ENCODE measurements around the gene SIX3.
A peak's percentile ranks its signal among the peaks of the same experiment; 100 is the strongest.

The SIX3 gene

GRCh38 chr2:44931198-44931780 lies 10.2 kb upstream of the SIX3 start:
- no peak for DNase-seq

GRCh38 chr2:44932079-44932478 lies 9.4 kb upstream of the SIX3 start:
- DNase-seq: no peak

GRCh38 chr2:44932564-44933392 lies 8.7 kb upstream of the SIX3 start:
- no peak for DNase-seq

- DNase-seq: no peak
These were observed 8.0 kb upstream of the SIX3 start for GRCh38 chr2:44933434-44933951.

GRCh38 chr2:44934038-44934982 lies 7.2 kb upstream of the SIX3 start:
- no peak for DNase-seq

GRCh38 chr2:44934983-44935728 lies 6.3 kb upstream of the SIX3 start:
- no peak for DNase-seq

- DNase-seq: no peak
These were observed 5.8 kb upstream of the SIX3 start for GRCh38 chr2:44935729-44936098.

- DNase-seq: no peak
These were observed 5.2 kb upstream of the SIX3 start for GRCh38 chr2:44936275-44936674.

- no peak for DNase-seq
These were observed 4.5 kb upstream of the SIX3 start for GRCh38 chr2:44936715-44937687.

GRCh38 chr2:44937688-44938240 lies 3.7 kb upstream of the SIX3 start:
- peak; percentile 75 for DNase-seq

GRCh38 chr2:44938287-44939105 lies 3.0 kb upstream of the SIX3 start:
- DNase-seq: no peak

GRCh38 chr2:44939106-44940048 lies 2.1 kb upstream of the SIX3 start:
- DNase-seq: no peak

GRCh38 chr2:44940049-44940494 lies 1.4 kb upstream of the SIX3 start:
- no peak for DNase-seq

GRCh38 chr2:44940732-44941464 lies 604 bp upstream of the SIX3 start:
- no peak for DNase-seq

GRCh38 chr2:44942304-44943030 lies 965 bp downstream of the SIX3 start:
- DNase-seq: no peak

GRCh38 chr2:44943031-44943692 lies 1.7 kb downstream of the SIX3 start:
- DNase-seq: no peak

GRCh38 chr2:44943693-44944101 lies 2.2 kb downstream of the SIX3 start:
- no peak for DNase-seq
